SH-SY5Y (cell line): ENCODE results near the gene FUOM.

Experiments
- GATA2 ChIP-seq: IDR thresholded peaks from 2 replicates; pipeline ENCODE4 v1.6.1; 2011; ENCODE audit warnings: mild to moderate bottlenecking, low read depth, low read length
- GATA3 ChIP-seq: IDR thresholded peaks from 2 replicates; pipeline ENCODE4 v1.6.1; 2011; ENCODE audit warnings: low read depth, mild to moderate bottlenecking, low read length, moderate library complexity

Gene FUOM

GRCh38 chr10:133394064-133394663, 36.3 kb upstream of the FUOM start, which contains the start of gene MTG1:
Gene MTG1 (plus strand): TSS chr10:133394157. CDS start chr10:133394221, 64 bp downstream.
- no peak for TF ChIP-seq GATA2

GRCh38 chr10:133393401-133394063, 35.7 kb upstream of the FUOM start:
- TF ChIP-seq GATA3 (no peak), GATA2 (no peak)

GRCh38 chr10:133391761-133392518, 34.1 kb upstream of the FUOM start:
- TF ChIP-seq GATA3, result no peak
- TF ChIP-seq GATA2, result no peak

GRCh38 chr10:133391249-133391635, 33.4 kb upstream of the FUOM start:
- TF ChIP-seq GATA3 (no peak), GATA2 (no peak)

- TF ChIP-seq GATA3 (no peak), GATA2 (no peak)
Observed at GRCh38 chr10:133390597-133391248, 32.9 kb upstream of the FUOM start.

- TF ChIP-seq GATA3, result no peak
- no peak for TF ChIP-seq GATA2
Observed at GRCh38 chr10:133388973-133389818, 31.4 kb upstream of the FUOM start.

DNA sequence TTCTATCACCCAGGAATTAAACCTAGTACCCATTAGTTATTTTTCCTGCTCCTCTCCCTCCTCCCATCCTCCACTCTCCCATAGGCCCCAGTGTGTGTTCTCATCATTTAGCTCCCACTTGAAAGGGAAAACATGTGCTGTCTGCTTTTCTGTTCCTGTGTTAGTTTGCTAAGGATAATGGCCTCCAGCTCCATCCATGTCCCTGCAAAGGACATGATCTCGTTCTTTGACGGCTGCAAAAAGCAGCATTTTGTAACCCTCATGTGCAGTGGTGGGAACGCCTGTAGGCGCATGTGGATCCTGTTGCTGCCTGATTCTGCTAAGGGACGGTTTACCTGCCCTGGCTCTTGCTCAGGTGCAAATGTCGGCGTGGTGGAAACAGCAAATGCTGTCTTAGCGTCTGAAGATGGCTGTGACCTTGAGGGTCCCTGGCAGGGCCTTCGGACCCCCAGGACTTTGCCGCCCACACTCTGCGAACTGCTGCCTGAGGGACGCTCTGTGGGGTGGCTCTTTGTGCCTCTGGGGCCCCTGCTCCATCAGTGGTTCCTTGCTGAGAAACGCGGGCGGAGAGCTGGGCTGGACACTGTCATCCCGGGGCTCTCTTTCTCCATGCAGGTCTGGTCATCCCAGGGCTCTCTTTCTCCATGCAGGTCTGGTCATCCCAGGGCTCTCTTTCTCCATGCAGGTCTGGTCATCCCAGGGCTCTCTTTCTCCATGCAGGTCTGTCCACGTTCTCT, 30.6 kb upstream of the FUOM start:
- TF ChIP-seq GATA3, result no peak
- no peak for TF ChIP-seq GATA2

DNA sequence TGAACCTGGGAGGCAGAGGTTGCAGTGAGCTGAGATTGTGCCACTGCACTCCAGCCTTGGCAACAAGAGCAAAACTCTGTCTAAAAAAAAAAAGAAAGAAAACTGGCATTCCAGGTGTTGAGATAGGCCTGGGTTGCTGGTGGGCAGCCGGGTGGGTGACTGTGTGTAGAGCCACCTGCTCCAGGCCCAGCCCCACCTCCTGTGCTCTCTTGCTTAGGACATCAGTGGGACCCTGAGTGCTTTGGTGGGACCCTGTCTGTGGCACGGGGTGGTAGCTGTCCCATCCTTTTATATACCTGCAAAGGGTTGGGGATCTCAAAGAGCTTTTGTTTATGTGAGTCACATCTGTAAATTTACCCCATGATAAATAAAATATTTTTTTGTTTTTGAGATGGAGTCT, 27.4 kb upstream of the FUOM start:
- TF ChIP-seq GATA2 (no peak), GATA3 (no peak)

- TF ChIP-seq GATA2 (no peak), GATA3 (no peak)
Observed at GRCh38 chr10:133384071-133384470, 26.3 kb upstream of the FUOM start.

DNA sequence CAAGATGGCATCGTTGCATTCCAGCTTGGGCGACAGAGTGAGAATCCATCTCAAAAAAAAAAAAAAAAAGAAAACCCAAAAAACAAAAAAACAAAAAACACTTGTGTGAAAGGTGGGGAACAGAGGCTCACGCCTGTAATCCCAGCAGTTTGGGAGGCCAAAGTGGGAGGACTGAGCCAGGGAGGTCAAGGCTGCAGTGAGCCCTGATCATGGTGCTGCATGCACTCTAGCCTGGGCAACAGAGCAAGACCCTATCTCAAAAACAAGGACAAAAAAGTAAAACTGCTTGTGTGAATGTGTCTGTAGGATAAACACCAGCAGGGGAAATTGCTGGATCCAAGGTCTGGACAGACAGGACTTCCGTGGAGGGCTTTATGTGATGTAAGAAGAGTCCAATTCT, 25.7 kb upstream of the FUOM start:
- TF ChIP-seq GATA2 (no peak), GATA3 (no peak)

DNA sequence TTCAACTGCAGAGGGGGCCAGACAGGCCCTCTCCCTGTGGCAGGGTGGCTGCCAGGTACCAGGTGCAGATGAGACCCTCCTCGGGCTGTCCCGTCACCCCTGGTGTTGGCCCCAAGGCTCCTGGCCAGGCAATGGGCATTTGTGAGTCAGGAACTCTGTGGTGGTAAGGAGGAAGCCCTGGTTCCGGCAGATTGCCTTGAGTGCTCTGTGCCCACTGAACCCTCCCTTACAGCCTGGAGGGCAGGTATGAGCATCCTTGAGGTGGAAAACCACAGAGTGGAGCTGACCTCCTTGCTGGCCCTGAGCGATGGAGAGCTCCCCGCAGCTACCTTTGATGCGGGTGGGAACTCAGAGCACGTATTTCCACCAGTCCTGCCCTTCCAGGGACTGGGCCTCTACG, 23.2 kb upstream of the FUOM start:
- TF ChIP-seq GATA2, result no peak
- no peak for TF ChIP-seq GATA3

GRCh38 chr10:133379801-133380666, 22.2 kb upstream of the FUOM start:
- no peak for TF ChIP-seq GATA2
- no peak for TF ChIP-seq GATA3

DNA sequence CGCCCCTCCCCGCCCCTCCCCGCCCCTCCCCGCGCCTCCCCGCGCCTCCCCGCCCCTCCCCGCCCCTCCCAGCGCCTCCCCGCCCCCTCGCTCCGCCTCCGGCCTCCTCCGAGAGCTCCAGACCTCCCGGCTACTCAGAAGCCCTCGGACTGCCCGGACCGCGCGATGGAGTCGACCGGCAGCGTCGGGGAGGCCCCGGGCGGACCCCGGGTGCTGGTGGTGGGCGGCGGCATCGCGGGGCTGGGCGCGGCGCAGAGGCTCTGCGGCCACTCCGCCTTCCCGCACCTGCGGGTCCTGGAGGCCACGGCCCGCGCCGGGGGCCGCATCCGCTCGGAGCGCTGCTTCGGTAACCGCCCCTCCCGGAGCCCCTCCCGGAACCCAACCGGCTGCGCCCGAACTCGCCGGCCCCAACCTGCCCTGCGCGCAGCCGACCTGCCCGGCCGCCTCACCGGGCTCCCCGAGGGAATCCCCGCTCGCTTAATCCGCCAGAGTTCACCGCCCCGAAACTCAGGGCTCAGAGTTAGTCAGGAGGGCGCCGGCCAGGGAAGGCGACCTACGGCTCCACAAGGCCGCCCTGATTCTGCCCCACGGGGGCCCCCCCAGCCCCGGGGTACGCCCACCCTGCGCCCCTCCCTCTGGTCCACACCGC, 21.5 kb upstream of the FUOM start, which contains the start of gene PAOX:
PAOX (plus strand) TSS at position 111 of the 649 bp plus-strand sequence; CDS start at position 166, 55 bp downstream.
- TF ChIP-seq GATA2, result no peak
- no peak for TF ChIP-seq GATA3
